ENCODE measurements around the gene KLK6. TPM values are rescaled to one million over a fixed set of nuclear protein-coding genes. Genes with fewer than 3 reads are reported as not detected.

Gene KLK6
- total RNA-seq, 1 donor from 2014 or later = not detected

DNA sequence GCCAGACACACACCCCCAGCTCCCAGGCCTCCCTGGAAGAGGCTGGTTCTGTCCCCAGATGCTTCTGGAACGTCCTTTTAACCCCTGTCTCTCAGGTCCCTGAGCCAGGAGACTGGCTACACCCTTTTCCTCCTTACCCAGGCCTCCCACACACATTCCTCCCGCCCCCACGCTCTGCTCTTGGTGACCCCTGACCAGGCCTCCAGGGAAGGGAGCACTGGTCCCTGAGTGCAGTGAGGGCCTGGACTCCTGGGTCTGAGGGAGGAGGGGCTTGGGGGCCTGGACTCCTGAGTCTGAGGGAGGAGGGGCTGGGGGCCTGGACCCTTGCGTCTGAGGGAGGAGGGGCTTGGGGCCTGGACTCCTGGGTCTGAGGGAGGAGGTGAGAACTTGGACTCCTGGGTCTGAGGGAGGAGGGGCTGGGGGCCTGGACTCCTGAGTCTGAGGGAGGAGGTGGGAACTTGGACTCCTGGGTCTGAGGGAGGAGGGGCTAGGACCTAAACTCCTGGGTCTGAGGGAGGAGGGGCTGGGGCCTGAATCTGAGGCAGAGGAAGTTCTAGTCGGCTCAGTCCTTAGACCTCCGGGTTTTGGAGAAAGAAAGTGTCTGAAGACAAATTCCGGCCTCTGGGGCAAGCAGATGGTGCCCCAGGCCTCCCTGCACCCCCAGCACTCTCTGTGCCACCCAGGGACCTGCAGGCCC lies 527 bp downstream of the KLK6 start:
- no peak overlapping the region for H3K27ac ChIP-seq
- intact Hi-C loops (cut with DNase I) = no loop called here
- ATAC-seq (no peak), DNase-seq (no peak)
- H3K27me3 ChIP-seq = peaks cover 17% of the 10 kb centered on the region
- H3K4me1 ChIP-seq = no peaks in the 10 kb centered on the region
- no peaks in the 10 kb centered on the region for H3K9me3 ChIP-seq
- TF ChIP-seq, protein P1, sequence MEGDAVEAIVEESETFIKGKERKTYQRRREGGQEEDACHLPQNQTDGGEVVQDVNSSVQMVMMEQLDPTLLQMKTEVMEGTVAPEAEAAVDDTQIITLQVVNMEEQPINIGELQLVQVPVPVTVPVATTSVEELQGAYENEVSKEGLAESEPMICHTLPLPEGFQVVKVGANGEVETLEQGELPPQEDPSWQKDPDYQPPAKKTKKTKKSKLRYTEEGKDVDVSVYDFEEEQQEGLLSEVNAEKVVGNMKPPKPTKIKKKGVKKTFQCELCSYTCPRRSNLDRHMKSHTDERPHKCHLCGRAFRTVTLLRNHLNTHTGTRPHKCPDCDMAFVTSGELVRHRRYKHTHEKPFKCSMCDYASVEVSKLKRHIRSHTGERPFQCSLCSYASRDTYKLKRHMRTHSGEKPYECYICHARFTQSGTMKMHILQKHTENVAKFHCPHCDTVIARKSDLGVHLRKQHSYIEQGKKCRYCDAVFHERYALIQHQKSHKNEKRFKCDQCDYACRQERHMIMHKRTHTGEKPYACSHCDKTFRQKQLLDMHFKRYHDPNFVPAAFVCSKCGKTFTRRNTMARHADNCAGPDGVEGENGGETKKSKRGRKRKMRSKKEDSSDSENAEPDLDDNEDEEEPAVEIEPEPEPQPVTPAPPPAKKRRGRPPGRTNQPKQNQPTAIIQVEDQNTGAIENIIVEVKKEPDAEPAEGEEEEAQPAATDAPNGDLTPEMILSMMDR (IDR thresholded peaks at IDR 0.05) = no peak
- no peaks in the 10 kb centered on the region for H3K36me3 ChIP-seq
- no peak overlapping the region for H3K4me3 ChIP-seq

DNA sequence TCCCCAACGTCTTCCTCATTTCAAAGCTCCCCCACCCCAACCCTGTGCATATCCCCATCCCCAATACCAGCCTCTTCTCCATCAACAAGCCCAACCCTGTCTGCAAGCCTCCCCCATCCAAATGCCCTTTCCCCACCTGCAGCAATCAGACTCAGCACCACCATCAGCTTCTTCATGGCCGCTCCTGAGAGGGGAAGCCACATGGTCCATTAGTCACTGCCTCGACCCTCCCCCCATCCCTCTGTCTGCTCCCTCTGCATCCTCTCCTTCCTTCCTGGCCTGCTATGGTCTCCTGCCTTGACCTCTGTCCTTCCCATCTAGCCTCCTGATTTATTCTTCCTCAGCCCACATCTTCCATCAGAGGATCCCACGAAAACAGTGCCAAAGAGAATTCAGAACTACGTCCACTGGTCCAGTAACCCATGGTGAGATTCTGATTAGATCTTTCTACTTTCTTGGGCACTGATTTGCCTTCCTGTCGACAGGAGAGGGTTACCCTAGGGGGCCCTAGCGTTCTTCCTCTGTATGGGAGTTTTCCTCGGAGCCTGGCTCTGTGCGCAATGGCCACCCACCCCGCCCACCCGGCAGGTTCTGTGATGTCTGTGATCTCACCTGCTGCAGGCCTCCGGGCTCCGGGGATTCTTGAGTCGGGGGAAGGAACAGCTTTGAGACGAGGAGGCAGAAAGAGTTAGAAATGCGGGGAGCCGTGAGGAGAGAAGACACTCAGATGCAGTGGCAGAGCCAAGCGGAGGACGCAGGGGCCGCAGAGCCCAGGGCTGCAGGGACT lies 1.3 kb downstream of the KLK6 start:
- ATAC-seq (no peak), DNase-seq (no peak)
- Histone ChIP-seq H3K4me1 (no peaks in the 10 kb centered on the region), H3K27ac (no peak overlapping the region), H3K9me3 (no peaks in the 10 kb centered on the region), H3K4me3 (no peak overlapping the region), H3K36me3 (no peaks in the 10 kb centered on the region), H3K27me3 (peaks cover 17% of the 10 kb centered on the region)
- intact Hi-C loops (cut with DNase I) = no loop called here
- TF ChIP-seq, protein P1 (IDR thresholded peaks at IDR 0.05) = no peak

DNA sequence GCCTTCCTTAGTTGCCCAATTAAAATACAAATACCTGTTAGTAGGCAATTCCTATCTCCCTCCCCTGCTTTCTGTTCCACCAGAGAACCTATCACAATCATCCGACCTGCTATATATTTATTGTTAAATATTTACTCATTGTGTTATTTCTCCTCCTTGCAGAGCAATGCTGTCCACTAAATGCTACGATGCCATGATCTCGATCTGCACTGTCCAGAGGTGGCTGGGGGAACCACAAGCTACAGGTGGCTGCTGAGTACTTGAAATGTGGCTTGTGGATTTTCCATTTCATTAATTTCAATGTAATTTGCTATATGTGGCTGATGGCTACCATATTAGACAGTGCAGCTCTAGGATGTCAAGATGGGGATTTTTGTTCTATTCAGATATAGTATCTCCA lies 5.1 kb downstream of the KLK6 start:
- no peak for ATAC-seq
- no peak overlapping the region for H3K27ac ChIP-seq
- H3K4me1 ChIP-seq = no peaks in the 10 kb centered on the region
- TF ChIP-seq, protein P1 (IDR thresholded peaks at IDR 0.05) = no peak
- peaks cover 5% of the 10 kb centered on the region for H3K27me3 ChIP-seq
- no peak for DNase-seq
- no peaks in the 10 kb centered on the region for H3K36me3 ChIP-seq
- no peak overlapping the region for H3K4me3 ChIP-seq
- intact Hi-C loops (cut with DNase I) = no loop called here
- no peaks in the 10 kb centered on the region for H3K9me3 ChIP-seq

DNA sequence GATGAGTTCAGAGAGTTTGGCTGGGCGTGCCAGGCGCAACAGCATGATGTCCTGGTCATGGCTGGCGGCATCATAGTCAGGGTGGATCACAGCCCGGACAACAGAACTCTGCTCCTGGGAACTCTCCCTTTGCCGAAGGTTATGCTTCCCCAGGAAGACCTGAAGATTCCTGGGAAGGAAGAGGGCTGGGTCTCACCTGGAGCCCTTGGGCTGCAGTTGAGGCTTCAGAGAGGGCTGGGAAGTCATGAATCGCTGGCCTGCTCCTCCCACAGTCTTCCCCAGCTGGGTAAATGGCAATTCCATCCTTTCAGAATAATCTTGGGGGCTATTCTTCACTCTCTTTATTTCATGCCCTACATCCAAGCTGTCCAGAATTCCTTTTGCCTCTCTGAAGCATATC lies 6.0 kb downstream of the KLK6 start:
- TF ChIP-seq, protein P1 (IDR thresholded peaks at IDR 0.05) = no peak
- Histone ChIP-seq H3K27ac (no peak overlapping the region), H3K27me3 (peaks cover under 1% of the 10 kb centered on the region), H3K4me3 (no peak overlapping the region), H3K36me3 (no peaks in the 10 kb centered on the region), H3K4me1 (no peaks in the 10 kb centered on the region), H3K9me3 (no peaks in the 10 kb centered on the region)
- ATAC-seq = no peak
- DNase-seq = no peak
- intact Hi-C loops (cut with DNase I) = no loop called here

DNA sequence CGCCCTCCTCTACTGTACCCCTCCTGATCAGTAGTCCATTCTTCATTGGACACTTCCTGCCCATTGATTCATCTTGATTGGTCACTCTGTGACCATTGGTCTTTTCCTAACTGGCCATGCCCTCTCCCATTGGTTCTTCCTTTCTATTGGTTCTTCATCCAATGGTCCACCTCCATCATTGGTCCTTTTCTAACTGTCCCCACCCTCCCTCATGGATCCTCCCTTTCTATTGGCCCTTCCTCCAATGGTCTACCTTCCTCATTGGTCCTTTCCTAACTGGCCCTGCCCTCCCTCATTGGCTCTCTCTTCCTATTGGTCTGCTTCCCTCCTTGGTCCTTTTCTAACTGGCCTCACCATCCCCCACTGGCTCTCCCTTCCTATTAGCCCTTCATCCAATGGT lies 7.1 kb downstream of the KLK6 start:
- intact Hi-C loops (cut with DNase I) = no loop called here
- no peak for DNase-seq
- no peaks in the 10 kb centered on the region for H3K27me3 ChIP-seq

More for the DNA sequence above, 7.1 kb downstream of the KLK6 start:
- TF ChIP-seq, protein P1 (IDR thresholded peaks at IDR 0.05) = no peak
- Histone ChIP-seq H3K4me3 (no peak overlapping the region), H3K27ac (no peak overlapping the region), H3K9me3 (no peaks in the 10 kb centered on the region), H3K4me1 (no peaks in the 10 kb centered on the region), H3K36me3 (no peaks in the 10 kb centered on the region)
- no peak for ATAC-seq
